ENCODE results near the gene ARHGAP6.

- no peak for TF ChIP-seq POLR2A (IDR thresholded peaks at IDR 0.05)
- TF ChIP-seq CTCF (IDR thresholded peaks at IDR 0.05) = no peak
- TF ChIP-seq EP300 (IDR thresholded peaks at IDR 0.05) = no peak
- no peak for TF ChIP-seq POLR2AphosphoS5 (IDR thresholded peaks at IDR 0.05)
These were observed 501.3 kb downstream of the ARHGAP6 start for GRCh38 chrX:11164433-11164832.

All from upper lobe of left lung (tissue), 4 donors.